GM21423 (cell line): ENCODE measurements around the gene SPATA17.
"Not testable (repeated sequence)": the region's sequence is repeated elsewhere in the genome, so short reads cannot be mapped to it uniquely, and the experiment has no call there.

Experiments used
- ATAC-seq: cut with Tn5 transposase; IDR thresholded peaks from one replicate; pipeline ENCODE4 v1.9.1; 2021; ENCODE audit warnings: mild to moderate bottlenecking, moderate library complexity; ENCODE audit not compliant: unreplicated experiment

The SPATA17 gene, protein sequence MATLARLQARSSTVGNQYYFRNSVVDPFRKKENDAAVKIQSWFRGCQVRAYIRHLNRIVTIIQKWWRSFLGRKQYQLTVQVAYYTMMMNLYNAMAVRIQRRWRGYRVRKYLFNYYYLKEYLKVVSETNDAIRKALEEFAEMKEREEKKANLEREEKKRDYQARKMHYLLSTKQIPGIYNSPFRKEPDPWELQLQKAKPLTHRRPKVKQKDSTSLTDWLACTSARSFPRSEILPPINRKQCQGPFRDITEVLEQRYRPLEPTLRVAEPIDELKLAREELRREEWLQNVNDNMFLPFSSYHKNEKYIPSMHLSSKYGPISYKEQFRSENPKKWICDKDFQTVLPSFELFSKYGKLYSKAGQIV

DNA sequence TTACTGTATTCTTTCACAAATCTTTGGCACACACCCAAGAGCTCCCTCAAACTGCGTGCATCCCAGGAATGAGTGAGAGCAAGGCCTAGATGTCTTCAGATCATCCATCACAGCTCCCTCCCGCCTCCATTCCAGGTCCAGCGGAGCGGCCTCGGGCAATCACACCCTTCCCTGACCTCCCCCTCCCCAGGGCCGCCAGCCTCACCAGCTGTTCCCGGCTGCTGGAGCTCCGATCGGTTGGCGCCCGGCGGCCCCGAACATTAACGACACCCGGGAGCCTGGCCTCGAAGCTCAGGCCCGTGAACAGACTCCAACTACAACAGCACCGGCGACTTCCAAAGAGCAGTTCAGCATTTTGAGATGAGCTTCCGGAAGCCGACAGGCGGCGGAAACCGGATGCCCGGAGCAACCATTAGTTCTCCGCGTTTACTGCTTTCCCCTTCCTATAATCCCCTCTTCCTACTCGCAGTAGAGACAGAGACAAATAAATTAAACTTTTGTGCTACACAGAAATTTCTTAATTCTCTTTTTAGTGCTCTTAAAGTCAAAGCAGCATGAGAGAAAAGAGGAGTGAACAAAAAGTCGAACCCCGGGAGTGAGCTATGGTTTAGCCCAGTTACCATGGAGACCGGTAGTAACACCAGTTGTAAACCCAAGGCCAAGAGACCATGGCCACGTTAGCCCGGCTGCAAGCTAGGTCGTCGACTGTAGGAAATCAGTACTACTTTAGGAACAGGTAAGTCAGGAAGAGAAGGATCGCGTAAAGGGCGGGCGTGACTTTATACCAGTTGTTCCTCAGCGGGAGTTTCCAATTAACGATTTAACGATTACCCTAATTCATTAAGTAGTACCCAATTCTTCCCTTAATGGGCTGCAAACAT is at the start of gene SPATA17, which contains the start of gene GPATCH2:
SPATA17 (plus strand) TSS at position 634 of the 881 bp plus-strand sequence; CDS start at position 669, 35 bp downstream.
GPATCH2 (minus strand) TSS at position 380 of the 881 bp plus-strand sequence; CDS start at position 261, 119 bp downstream.
- ATAC-seq: peak; percentile 95

DNA sequence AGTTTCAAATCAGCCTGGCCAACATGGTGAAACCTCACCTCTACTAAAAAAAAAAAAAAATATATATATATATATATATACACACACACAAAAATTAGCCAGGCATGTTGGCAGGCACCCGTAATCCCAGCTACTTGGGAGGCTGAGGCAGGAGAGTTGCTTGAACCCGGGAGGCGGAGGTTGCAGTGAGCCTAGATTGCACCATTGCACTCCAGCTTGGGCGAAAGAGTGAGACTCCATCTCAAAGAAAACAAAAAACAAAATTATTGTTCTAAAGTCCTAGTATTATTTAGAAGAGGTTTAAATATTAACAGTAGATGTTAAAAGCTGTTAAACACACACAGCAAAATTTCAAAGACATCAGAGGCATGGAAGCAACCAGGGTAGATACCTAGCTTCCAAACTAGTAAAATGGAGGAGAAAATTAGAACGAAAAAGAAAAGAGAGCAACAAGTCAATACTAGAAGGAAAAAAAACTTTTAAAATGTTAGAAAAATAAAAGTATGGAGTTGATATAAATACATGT is 46.8 kb upstream of the SPATA17 start:
- not testable (repeated sequence) for ATAC-seq

DNA sequence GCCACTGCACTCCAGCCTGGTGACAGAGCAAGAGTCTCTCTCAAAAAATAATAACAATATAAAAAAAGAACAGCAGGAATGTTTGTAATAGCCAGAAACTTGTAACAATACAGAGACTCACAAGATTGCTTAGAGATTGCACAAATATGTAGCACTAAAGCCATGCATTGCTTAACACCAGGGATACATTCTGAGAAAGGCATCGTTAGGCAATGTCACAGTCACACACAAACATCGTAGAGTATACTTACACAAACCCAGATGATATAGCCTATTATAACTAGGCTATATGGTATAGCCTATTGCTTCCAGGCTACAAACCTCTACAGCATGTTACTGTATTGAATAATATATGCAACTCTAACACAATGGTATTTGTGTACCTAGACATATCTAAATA is 45.6 kb upstream of the SPATA17 start:
- no peak for ATAC-seq

DNA sequence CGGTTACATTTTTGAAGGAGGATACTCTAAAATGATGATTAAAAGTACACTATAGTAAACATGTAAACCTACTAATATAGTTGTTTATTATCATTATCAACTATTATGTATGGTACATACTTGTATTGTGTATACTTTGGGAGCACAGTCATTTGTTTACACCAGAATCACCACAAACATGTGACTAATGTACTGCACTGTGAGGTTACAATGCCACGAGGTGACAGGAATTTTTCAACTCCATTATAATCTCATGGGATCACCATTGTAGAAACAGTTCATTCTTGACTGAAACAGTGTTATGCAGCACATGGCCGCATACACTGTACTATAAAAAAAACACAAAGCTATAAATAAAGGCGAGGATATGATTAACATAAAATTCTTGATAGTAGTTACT is 44.6 kb upstream of the SPATA17 start:
- no peak for ATAC-seq

DNA sequence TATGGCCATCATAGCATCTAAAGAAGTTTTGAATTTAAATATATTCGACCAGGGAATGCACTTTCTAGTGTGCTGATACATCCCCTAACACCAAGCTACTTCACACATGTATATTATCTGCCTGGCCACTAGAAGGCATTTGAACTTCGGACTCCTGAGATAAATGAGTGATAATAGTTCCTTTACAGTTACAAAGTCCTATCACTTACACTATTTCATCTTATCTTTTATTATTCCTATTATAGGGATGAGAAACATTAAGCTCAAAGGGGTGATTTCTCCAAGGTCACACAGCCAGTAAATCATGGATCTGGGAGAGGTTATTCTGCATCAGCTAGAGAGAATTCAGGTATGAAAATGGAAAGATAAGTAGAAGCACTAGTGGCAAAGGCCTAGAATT is 40.5 kb upstream of the SPATA17 start:
- ATAC-seq: no peak

DNA sequence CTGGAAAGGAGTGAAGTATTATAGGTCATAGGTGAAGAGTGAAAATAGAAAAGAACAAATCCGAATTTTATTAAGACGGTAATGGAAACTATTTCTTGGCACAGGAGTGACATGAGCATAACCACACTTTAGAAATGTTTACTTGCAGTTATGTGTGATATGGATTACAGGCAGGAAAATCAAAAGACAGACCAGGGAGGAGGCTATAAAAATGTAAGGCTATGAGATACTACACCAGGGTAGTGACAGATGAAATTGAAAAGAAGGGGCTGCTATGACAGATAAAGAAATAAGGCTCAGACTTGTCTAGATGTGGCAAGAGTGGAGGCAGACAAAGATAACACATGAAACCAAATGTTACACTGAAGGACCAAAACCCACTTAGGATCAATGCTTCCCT is 32.0 kb upstream of the SPATA17 start:
- ATAC-seq: no peak

DNA sequence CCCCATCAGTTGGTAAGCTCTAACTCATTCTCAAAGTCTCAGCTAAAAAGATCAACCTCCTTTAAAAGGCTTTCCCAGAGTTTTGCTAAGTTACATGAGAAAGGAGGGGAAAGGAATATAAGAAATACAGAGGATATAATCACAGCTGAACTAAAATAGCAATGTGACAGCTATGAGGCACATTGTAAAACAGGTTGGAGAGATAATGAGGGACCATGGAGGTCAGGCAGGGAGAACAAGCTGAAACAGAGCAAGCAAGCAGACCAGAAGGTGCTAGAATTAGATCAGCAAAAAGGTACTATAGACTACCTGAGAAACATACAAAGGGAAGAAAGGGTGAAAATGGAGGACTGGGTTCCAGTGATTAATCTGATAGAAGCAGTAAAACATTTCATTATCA is 28.8 kb upstream of the SPATA17 start:
- no peak for ATAC-seq

DNA sequence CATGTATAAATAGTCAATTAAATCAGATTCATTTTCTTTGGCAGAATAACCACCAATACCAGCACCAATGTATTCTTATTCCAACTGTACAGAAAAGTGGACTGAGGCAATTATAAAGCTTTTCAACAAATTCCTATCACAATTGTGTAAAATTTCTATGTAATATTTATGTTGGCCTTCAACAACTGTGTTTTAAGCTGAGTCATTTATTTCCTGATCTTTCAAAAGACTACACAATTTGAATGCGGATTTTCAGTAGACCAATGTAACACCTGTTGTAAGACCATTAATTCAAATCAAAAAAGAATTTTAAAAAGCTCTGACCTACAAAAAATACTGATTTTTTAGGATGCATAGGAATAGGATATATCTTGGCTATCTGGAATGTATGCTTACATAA is 25.8 kb upstream of the SPATA17 start:
- ATAC-seq: no peak

DNA sequence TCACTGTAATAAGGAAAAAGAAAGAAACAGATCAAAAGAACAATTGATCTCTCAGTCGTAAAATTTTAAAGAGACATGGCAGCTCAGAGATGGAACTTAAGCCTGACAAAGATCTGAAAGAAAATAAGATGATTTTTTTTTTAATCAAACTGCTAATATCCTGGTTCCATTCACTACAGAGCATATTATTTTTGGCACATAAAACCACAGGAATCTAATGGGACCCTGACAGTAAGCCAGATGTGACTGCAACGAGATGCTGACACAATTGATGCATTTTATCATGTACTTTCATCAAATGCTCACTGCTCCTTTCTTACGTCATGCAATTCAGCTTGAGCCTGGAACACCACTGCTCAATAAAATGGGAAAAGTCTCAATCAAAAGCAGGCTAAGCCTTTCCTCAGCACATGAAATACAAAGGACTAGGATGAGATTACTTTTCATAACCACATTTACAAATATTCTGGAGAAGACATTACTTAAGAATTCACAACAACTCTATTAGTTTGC is 16.9 kb upstream of the SPATA17 start:
- no peak for ATAC-seq

DNA sequence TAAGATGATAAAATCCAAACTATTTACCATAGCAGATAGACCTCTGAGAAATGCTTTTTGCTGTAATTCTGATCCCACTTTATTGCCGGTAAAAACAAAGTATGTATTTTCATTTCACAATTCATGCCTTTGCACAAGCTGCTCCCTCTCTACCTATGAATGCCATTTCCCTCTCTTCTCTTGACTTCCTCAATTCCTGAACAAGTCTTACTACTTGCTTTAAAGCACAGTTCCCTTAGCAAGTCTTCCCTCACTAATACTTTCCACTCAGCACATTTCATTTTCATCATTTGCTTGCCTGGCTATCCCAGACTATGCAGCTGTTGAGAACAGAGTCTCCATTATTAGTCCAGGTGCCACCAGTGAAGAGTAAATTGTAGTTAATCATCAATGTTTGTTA is 14.0 kb upstream of the SPATA17 start:
- no peak for ATAC-seq

DNA sequence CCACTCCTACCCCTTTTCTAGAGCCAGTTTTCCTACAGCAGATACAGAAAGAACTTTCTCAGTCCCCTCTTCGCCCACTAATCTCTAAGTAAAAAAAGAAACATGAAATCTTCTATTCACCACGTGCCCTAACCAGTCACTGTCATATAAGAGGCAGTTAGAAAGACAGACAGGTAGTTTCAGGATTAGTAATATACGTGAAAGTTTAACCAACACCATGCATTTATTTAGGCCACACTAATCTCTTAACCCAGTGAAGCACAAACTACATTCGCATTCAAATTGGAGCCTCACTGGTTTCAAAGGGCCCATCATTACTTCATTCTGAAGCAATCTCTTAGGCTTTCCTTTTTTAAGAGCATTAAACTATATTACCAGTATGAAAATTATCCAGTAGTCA is 10.3 kb upstream of the SPATA17 start:
- ATAC-seq: peak; percentile 100

DNA sequence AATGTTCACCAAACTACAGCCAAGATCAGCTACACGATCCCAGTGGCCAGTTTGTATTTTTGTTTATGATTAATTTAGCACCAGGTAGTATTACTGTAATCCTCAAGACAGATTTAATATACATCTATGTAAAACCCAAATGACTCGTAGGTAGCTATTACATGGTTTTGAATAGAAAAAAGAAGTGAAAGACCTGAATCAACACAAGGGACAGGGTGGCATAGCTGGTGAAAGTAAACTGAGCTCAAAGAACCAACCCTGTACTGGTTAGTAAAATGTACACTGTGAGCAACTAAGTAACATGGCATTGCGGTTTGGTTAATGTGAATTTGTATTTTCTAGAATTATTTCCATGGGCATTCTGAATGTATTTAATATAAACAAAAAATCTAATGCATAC is 9.1 kb upstream of the SPATA17 start:
- ATAC-seq: peak; percentile 22

DNA sequence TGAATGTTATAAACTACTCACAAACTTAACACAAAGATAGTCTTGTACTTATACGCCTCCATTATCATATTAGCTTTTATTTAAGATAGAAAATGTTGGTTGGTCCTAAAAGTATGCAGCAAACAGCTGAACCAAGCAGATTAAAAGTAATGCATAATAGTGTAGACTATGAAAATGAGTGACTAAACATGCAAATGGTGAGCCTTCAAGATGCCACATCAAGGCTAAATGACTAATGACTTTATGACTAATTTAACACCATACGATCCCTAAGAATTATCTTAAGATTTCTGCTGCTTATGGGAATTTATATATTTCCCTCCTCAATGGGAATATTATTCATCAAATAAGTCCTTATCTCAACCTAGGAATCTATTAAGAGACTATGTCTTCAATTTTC is 4.8 kb upstream of the SPATA17 start:
- no peak for ATAC-seq

DNA sequence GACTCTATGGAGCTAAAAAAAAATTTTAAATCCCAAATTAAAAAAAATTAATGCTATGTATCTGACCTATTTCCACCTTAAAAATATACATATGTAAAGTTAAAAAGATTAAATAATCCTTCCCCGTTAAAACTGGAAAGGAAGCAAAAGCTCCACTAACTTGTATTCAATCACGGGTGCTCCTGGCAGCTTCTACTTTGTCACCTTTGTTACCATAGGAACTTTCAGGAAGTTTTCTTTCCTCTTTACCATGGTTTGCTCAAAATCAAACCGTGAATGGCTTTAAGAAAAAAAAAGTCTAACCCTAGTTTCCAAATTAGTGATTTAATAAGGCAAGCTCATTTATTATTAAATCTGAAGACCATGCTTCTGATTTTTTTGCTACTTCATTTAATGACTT is 3.7 kb upstream of the SPATA17 start:
- ATAC-seq: no peak

DNA sequence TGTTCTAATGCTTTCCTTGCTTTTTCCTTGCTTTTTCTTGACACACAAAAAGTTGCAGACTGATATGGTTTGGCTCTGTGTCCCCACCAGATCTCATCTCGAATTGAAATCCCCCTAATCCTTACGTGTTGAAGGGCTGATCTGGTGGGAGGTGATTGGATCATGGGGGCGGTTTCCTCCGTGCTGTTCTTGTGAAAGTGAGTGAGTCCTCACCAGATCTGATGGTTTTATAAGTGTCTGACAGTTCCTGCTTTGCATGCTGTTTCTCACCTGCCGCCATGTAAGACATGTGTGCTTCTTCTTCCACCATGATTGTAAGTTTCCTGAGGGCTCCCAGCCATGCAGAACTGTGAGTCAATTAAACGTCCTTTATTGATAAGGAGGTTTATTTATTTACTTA is 11.3 kb downstream of the SPATA17 start:
- no peak for ATAC-seq

DNA sequence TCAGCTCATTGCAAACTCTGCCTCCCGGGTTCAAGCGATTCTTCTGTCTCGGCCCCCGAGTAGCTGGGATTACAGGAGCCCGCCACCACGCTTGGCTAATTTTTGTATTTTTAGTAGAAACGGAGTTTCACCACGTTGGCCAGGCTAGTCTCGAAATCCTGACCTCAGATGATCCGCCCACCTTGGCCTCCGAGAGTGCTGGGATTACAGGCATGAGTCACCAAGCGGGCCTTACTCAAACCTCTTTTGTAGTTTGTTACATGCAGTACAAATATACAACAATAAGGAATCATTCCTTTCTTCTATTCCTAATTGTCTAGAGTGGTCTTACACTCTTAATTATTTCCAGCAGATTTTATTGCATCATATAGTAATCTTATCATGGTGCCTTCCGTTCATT is 16.6 kb downstream of the SPATA17 start:
- ATAC-seq: no peak

DNA sequence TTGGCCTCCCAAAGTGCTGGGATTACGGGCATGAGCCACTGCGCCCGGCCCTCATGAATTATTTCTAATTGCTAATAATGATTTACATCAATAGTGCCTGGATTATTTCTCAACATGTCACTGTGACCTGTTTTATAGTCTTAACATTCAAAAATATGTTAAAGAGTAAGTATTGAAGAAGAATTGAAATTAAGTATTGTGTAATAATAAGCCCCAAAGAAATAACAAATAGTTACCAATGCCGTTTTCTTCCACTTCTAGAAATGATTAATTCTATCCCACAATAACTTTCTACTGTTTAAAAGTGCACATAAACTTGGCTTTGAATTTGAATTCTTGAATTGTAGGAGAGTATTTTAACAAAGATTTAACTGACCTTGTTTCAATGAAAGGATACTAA is 19.5 kb downstream of the SPATA17 start:
- no peak for ATAC-seq

DNA sequence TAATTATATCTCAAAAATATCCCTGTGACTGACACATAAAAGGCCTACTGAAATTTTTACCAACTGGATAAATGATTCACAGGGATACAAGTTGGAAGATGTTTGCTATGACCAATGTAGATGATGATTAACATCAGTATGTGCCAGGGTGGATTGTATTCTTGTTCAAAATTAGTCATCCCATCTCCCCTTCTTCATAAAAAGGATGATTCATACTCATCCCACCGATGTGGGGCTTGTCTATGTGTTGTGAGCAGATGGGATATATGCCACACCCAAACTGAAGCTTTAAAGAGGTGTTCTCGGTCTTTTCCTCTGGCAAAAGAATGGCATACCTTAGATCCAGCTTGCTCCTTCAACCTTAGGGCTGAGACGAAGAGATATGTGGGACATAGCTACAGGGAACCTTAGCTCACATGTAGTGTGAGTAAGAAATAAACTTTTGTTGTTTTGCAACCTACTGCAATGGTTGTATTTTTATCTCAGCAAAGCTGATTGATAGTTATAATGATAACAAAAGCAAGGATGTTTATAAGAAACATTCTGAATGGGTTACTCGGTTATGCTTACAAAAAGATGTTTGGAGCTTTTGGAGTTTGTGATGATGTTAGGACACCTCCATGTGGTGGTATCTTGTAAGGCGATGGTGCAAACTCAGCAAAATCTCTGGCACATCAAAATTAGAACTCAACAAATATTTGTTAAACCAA is 29.4 kb downstream of the SPATA17 start:
- ATAC-seq: peak; percentile 63

DNA sequence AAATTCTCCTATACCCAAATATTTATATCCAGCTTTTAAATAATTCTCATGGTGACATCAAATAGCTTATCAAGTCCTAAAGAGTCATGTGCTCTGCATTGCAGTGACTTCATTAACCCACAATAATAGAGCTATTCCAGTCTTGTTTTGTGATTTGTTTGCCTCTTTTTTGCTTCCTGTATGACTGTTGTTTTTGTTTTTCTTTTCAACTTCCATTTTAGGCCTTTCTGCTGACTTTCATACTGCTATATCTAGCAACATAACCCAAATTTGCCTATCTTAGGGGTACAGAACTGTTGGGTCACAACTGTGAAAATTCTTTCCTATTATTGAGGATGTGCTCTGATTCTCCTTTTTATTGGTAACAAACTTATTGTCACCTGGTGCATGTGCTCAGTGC is 30.3 kb downstream of the SPATA17 start:
- ATAC-seq: no peak

DNA sequence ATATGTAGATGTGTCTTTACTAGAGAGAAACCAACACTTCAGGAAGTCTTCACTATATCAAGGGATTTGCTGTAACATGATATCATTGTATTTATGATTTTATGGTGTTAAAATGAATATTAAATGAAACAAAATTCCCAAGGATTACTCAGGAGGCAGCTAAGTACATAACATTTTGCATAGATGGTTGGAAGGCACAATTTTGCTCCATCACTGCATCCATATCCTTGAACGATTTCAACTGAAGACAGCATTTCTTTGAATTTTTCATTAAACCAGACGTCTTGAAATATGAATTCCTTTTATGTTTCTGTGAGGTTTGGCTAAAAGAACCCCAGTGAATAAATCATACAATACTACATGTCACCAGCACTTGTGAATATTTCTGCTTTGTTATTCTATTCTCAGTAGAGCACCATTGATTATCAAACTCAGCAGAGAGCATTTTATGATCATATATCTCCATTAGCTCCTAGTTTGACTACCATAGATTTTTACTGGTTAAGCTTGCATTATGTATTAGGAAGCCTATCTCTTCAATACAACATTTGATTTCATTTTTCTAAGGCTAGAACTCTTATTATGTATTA is 37.3 kb downstream of the SPATA17 start:
- no peak for ATAC-seq

DNA sequence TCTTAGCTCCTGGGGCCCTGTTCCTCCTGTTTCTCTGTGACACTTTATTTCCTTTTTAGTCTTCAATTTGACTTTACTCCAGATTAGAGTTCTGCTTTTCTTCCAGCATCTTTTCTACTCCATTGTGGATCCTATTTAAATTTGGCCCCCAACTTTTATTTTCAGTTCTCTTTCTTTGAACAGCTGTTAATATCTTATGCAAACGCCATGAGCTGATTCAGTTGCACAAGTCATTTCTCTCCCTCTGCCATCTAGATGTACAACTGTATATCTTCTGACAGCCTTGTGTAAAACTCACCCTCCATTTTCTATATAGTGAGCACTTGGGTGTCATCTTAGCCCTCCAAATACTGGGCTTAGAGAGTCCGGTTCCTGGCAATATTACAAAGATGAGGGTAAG is 42.2 kb downstream of the SPATA17 start:
- no peak for ATAC-seq
